Measurements from ENCODE around the gene RANBP2.
"Not testable (repeated sequence)": the region's sequence is repeated elsewhere in the genome, so short reads cannot be mapped to it uniquely, and the experiment has no call there.

The RANBP2 gene

GRCh38 chr2:108690001-108690400 is 29.3 kb upstream of the RANBP2 start:
- not testable (repeated sequence) for H4K8ac ChIP-seq (ENCODE audit: low read depth, low read length)

GRCh38 chr2:108691447-108691846 is 27.8 kb upstream of the RANBP2 start:
- Histone ChIP-seq H2AFZ (ENCODE audit: insufficient read depth, low read length, poor library complexity) (no peak overlapping the region), H2BK5ac (ENCODE audit: low read depth, low read length, poor library complexity) (no peak overlapping the region), H4K8ac (ENCODE audit: low read depth, low read length) (no peak overlapping the region), H4K12ac (ENCODE audit: low read depth, low read length) (no peak overlapping the region), H3K4me1 (ENCODE audit: control insufficient read depth in 1 of 2, insufficient read depth in 2 of 2, low read length in 2 of 2) (no peaks in the 10 kb centered on the region), H3K27ac (ENCODE audit: low read depth, low read length) (no peak overlapping the region), H4K91ac (ENCODE audit: low read depth, low read length) (no peak overlapping the region), H2BK120ac (ENCODE audit: insufficient read depth, low read length, poor library complexity) (no peak overlapping the region), H3K18ac (ENCODE audit: low read length) (no peak overlapping the region), H2AK5ac (ENCODE audit: low read length) (no peak overlapping the region), H3K79me1 (ENCODE audit: low read length) (no peaks in the 10 kb centered on the region), H3K27me3 (ENCODE audit: insufficient read depth, low read length) (no peaks in the 10 kb centered on the region), H3K14ac (ENCODE audit: low read length) (no peak overlapping the region), H3K9ac (ENCODE audit: low read length) (no peak overlapping the region), H3K9me3 (ENCODE audit: insufficient read depth, low read depth, low read length) (no peaks in the 10 kb centered on the region), H2BK12ac (ENCODE audit: low read length) (no peak overlapping the region), H3K23ac (ENCODE audit: low read length) (no peak overlapping the region), H3K4ac (ENCODE audit: low read depth, low read length) (no peak overlapping the region), H3K79me2 (ENCODE audit: control insufficient read depth, insufficient read depth, low read length, poor library complexity) (no peaks in the 10 kb centered on the region), H3K36me3 (ENCODE audit: control insufficient read depth in 1 of 2, insufficient read depth in 2 of 2, low read length in 2 of 2) (no peaks in the 10 kb centered on the region), H3K4me3 (ENCODE audit: low read depth, low read length) (no peak overlapping the region), H3K4me2 (ENCODE audit: low read length) (no peak overlapping the region)
- WGBS (ENCODE audit: extremely low coverage, insufficient coverage, insufficient read length): no CpG with 5 or more reads among the region's 7 CpGs
- DNase-seq: no peak

More at GRCh38 chr2:108690001-108690400, 29.3 kb upstream of the RANBP2 start:
- H2BK12ac ChIP-seq (ENCODE audit: low read length); H3K27ac ChIP-seq (ENCODE audit: low read depth, low read length); DNase-seq; H4K91ac ChIP-seq (ENCODE audit: low read depth, low read length); H3K9me3 ChIP-seq (ENCODE audit: insufficient read depth, low read depth, low read length); H3K4me1 ChIP-seq (ENCODE audit: control insufficient read depth in 1 of 2, insufficient read depth in 2 of 2, low read length in 2 of 2); H3K4me2 ChIP-seq (ENCODE audit: low read length); H3K4ac ChIP-seq (ENCODE audit: low read depth, low read length); H3K79me1 ChIP-seq (ENCODE audit: low read length); H3K4me3 ChIP-seq (ENCODE audit: low read depth, low read length); H3K36me3 ChIP-seq (ENCODE audit: control insufficient read depth in 1 of 2, insufficient read depth in 2 of 2, low read length in 2 of 2); H2AK5ac ChIP-seq (ENCODE audit: low read length); H3K9ac ChIP-seq (ENCODE audit: low read length); H2BK5ac ChIP-seq (ENCODE audit: low read depth, low read length, poor library complexity); H3K79me2 ChIP-seq (ENCODE audit: control insufficient read depth, insufficient read depth, low read length, poor library complexity); H3K23ac ChIP-seq (ENCODE audit: low read length); H2BK120ac ChIP-seq (ENCODE audit: insufficient read depth, low read length, poor library complexity); H3K14ac ChIP-seq (ENCODE audit: low read length); H2AFZ ChIP-seq (ENCODE audit: insufficient read depth, low read length, poor library complexity); H3K18ac ChIP-seq (ENCODE audit: low read length); H3K27me3 ChIP-seq (ENCODE audit: insufficient read depth, low read length); H4K12ac ChIP-seq (ENCODE audit: low read depth, low read length): not testable (repeated sequence)
- WGBS (ENCODE audit: extremely low coverage, insufficient coverage, insufficient read length): no CpG with 5 or more reads among the region's 1 CpG

- no peak overlapping the region for H4K91ac ChIP-seq (ENCODE audit: low read depth, low read length)
- H3K4ac ChIP-seq (ENCODE audit: low read depth, low read length): no peak overlapping the region
- no CpG with 5 or more reads among the region's 3 CpGs for WGBS (ENCODE audit: extremely low coverage, insufficient coverage, insufficient read length)
- H3K18ac ChIP-seq (ENCODE audit: low read length): no peak overlapping the region
- no peak overlapping the region for H2AK5ac ChIP-seq (ENCODE audit: low read length)
- H3K9ac ChIP-seq (ENCODE audit: low read length): no peak overlapping the region
- no peak overlapping the region for H2BK120ac ChIP-seq (ENCODE audit: insufficient read depth, low read length, poor library complexity)
- no peak overlapping the region for H2AFZ ChIP-seq (ENCODE audit: insufficient read depth, low read length, poor library complexity)
- H3K9me3 ChIP-seq (ENCODE audit: insufficient read depth, low read depth, low read length): no peaks in the 10 kb centered on the region
- H2BK12ac ChIP-seq (ENCODE audit: low read length): no peak overlapping the region
- H3K4me2 ChIP-seq (ENCODE audit: low read length): no peak overlapping the region
- H3K36me3 ChIP-seq (ENCODE audit: control insufficient read depth in 1 of 2, insufficient read depth in 2 of 2, low read length in 2 of 2): no peaks in the 10 kb centered on the region
- no peak overlapping the region for H3K4me3 ChIP-seq (ENCODE audit: low read depth, low read length)
- H4K8ac ChIP-seq (ENCODE audit: low read depth, low read length): no peak overlapping the region
- no peak overlapping the region for H3K23ac ChIP-seq (ENCODE audit: low read length)
- no peaks in the 10 kb centered on the region for H3K27me3 ChIP-seq (ENCODE audit: insufficient read depth, low read length)
- no peaks in the 10 kb centered on the region for H3K79me2 ChIP-seq (ENCODE audit: control insufficient read depth, insufficient read depth, low read length, poor library complexity)
- H3K79me1 ChIP-seq (ENCODE audit: low read length): no peaks in the 10 kb centered on the region
- DNase-seq: no peak
- no peaks in the 10 kb centered on the region for H3K4me1 ChIP-seq (ENCODE audit: control insufficient read depth in 1 of 2, insufficient read depth in 2 of 2, low read length in 2 of 2)
- H3K14ac ChIP-seq (ENCODE audit: low read length): no peak overlapping the region
- H4K12ac ChIP-seq (ENCODE audit: low read depth, low read length): no peak overlapping the region
- no peak overlapping the region for H2BK5ac ChIP-seq (ENCODE audit: low read depth, low read length, poor library complexity)
- H3K27ac ChIP-seq (ENCODE audit: low read depth, low read length): no peak overlapping the region
Observed at GRCh38 chr2:108701208-108701607, 18.1 kb upstream of the RANBP2 start.

DNA sequence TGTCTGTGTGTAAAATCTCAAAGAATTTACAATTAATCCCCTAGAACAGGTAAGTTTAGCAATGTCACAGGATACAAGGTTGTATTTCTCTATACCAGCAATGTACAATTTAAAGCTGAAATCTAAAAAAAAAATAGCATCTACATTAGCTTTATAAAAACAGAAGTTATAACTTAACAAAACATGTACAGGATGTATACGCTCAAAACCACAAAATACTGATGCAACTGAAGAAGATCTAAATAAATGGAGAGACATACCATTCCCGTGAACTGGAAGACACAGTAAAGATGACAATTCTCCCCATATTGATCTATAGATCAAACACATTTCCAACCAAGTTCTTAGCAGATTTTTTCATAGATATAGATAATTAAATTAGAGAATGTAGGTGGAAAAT is 17.5 kb upstream of the RANBP2 start:
- WGBS (ENCODE audit: extremely low coverage, insufficient coverage, insufficient read length): no CpG with 5 or more reads among the region's 2 CpGs

More for the DNA sequence above, 17.5 kb upstream of the RANBP2 start:
- no peak overlapping the region for H3K4ac ChIP-seq (ENCODE audit: low read depth, low read length)
- H2BK12ac ChIP-seq (ENCODE audit: low read length): no peak overlapping the region
- no peak overlapping the region for H3K27ac ChIP-seq (ENCODE audit: low read depth, low read length)
- H4K91ac ChIP-seq (ENCODE audit: low read depth, low read length): no peak overlapping the region
- H2BK5ac ChIP-seq (ENCODE audit: low read depth, low read length, poor library complexity): no peak overlapping the region
- no peak overlapping the region for H2AFZ ChIP-seq (ENCODE audit: insufficient read depth, low read length, poor library complexity)
- no peaks in the 10 kb centered on the region for H3K79me2 ChIP-seq (ENCODE audit: control insufficient read depth, insufficient read depth, low read length, poor library complexity)
- no peak for DNase-seq
- H2BK120ac ChIP-seq (ENCODE audit: insufficient read depth, low read length, poor library complexity): no peak overlapping the region
- H4K8ac ChIP-seq (ENCODE audit: low read depth, low read length): no peak overlapping the region
- H3K14ac ChIP-seq (ENCODE audit: low read length): no peak overlapping the region
- H3K18ac ChIP-seq (ENCODE audit: low read length): no peak overlapping the region
- no peaks in the 10 kb centered on the region for H3K4me1 ChIP-seq (ENCODE audit: control insufficient read depth in 1 of 2, insufficient read depth in 2 of 2, low read length in 2 of 2)
- H3K9ac ChIP-seq (ENCODE audit: low read length): no peak overlapping the region
- no peaks in the 10 kb centered on the region for H3K36me3 ChIP-seq (ENCODE audit: control insufficient read depth in 1 of 2, insufficient read depth in 2 of 2, low read length in 2 of 2)
- no peaks in the 10 kb centered on the region for H3K79me1 ChIP-seq (ENCODE audit: low read length)
- no peaks in the 10 kb centered on the region for H3K9me3 ChIP-seq (ENCODE audit: insufficient read depth, low read depth, low read length)
- H2AK5ac ChIP-seq (ENCODE audit: low read length): no peak overlapping the region
- no peak overlapping the region for H3K23ac ChIP-seq (ENCODE audit: low read length)
- no peak overlapping the region for H3K4me2 ChIP-seq (ENCODE audit: low read length)
- H4K12ac ChIP-seq (ENCODE audit: low read depth, low read length): no peak overlapping the region
- no peaks in the 10 kb centered on the region for H3K27me3 ChIP-seq (ENCODE audit: insufficient read depth, low read length)
- no peak overlapping the region for H3K4me3 ChIP-seq (ENCODE audit: low read depth, low read length)

Data from trophoblast cell (in vitro differentiated cells and primary cell).